ENCODE measurements around the gene ENGASE. TPM values are rescaled to one million over a fixed set of nuclear protein-coding genes. Genes with fewer than 3 reads are reported as not detected.

ENGASE gene
- total and polyA plus RNA-seq, 2 experiments from 2014 or later = 9.0 to 27.1 TPM

DNA sequence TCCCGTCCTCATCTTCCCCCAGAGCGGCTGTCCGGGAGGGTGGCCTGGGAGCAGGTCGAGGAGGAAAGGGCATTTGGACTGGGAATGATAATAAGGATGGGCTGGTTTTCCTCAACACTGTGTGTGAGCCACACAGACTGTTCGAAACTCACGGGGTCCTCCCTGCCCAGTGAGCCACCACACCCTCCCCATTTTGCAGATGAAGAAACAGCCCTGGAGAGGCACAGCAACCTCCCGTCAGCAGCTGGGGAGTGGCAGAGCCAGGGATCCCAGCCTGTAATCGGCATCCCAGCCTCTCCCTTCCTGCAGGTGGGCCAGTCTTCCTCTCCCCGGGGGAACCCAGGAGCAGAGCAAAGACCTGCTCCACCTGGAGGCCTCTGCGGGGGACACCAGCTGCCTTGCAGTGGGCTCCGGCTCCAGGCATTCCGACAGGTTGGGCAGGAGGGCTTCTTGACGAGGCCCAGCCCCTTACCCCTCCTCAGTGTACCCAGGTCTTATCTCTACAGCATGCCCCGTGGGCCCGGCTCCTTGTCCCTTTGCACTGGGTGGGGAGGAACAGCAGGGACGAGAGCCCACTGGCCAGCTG, 23.8 kb downstream of the ENGASE start:
- ATAC-seq (peak; percentile 54), DNase-seq (ENCODE audit: low spot score) (peak; percentile 60)
- Histone ChIP-seq H4K20me1 (replicated peaks; ENCODE audit: insufficient read depth) (no peaks in the 10 kb centered on the region), H3K4me1 (ENCODE audit: insufficient read depth) (peaks cover 8% of the 10 kb centered on the region; the same call in 1 of the 2 replicates), H3K4me2 (no peak overlapping the region), H3K36me3 (ENCODE audit: insufficient read depth) (no peaks in the 10 kb centered on the region), H3K79me2 (replicated peaks; ENCODE audit: insufficient read depth) (no peaks in the 10 kb centered on the region), H2AFZ (no peak overlapping the region), H3K4me3 (peak overlapping the region; percentile 41; the same call in 1 of the 2 replicates), H3K27me3 (ENCODE audit: insufficient read depth) (no peaks in the 10 kb centered on the region), H3K9me2 (ENCODE audit: insufficient read depth) (no peaks in the 10 kb centered on the region), H3K27ac (ENCODE audit: low read depth) (no peak overlapping the region), H3F3A (replicated peaks; ENCODE audit: low read depth) (no peaks in the 10 kb centered on the region)
- H3K27me3 Mint-ChIP-seq (ENCODE audit: insufficient read depth, low read depth, poor library complexity) = peaks cover 16% of the 10 kb centered on the region
- no peaks in the 10 kb centered on the region for H3K9me3 Mint-ChIP-seq
- peaks cover 12% of the 10 kb centered on the region for H3K4me1 Mint-ChIP-seq
- no peak overlapping the region for H3K27ac Mint-ChIP-seq
- no peak for TF ChIP-seq EZH2 (IDR thresholded peaks at IDR 0.05; ENCODE audit: low read depth, unreplicated experiment)
- TF ChIP-seq CREB1 (CRISPR knock-in tag; IDR thresholded peaks at IDR 0.05; ENCODE audit: low read depth) = no peak
- TF ChIP-seq, protein P1, sequence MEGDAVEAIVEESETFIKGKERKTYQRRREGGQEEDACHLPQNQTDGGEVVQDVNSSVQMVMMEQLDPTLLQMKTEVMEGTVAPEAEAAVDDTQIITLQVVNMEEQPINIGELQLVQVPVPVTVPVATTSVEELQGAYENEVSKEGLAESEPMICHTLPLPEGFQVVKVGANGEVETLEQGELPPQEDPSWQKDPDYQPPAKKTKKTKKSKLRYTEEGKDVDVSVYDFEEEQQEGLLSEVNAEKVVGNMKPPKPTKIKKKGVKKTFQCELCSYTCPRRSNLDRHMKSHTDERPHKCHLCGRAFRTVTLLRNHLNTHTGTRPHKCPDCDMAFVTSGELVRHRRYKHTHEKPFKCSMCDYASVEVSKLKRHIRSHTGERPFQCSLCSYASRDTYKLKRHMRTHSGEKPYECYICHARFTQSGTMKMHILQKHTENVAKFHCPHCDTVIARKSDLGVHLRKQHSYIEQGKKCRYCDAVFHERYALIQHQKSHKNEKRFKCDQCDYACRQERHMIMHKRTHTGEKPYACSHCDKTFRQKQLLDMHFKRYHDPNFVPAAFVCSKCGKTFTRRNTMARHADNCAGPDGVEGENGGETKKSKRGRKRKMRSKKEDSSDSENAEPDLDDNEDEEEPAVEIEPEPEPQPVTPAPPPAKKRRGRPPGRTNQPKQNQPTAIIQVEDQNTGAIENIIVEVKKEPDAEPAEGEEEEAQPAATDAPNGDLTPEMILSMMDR (conservative IDR thresholded peaks at IDR 0.05; ENCODE audit: low read depth in 2 of 2) = peak in 1 of 2 experiments; percentile 8; a peak in 1 of 4 replicates
- no peaks in the 10 kb centered on the region for H3K36me3 Mint-ChIP-seq (ENCODE audit: low read depth)
- H3K4me3 Mint-ChIP-seq = peak overlapping the region; percentile 50

DNA sequence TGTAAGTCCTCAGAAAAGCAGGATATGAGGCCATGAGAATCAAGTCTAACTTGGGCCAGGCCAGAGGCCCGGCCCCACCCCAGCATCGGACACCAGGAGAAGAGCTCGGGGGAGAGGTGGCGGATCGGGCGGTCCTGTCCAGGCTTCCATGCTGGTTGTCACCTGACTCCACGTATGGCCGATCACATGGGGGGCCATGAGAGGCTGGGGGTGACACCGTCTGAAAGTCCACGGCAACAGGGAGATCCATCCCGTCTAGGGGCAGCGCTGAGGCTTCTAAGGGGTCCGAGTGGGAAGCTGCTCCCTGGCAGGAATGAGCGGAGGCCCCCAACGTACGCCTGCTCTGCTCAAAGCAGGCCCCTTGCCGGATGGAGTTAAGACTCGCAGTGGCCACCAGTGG, 25.8 kb downstream of the ENGASE start:
- no peaks in the 10 kb centered on the region for H3K9me3 Mint-ChIP-seq
- DNase-seq (ENCODE audit: low spot score) = no peak
- ATAC-seq = no peak
- H3K4me3 Mint-ChIP-seq = no peak overlapping the region
- no peaks in the 10 kb centered on the region for H3K36me3 Mint-ChIP-seq (ENCODE audit: low read depth)
- H4K20me1 ChIP-seq (replicated peaks; ENCODE audit: insufficient read depth) = no peaks in the 10 kb centered on the region
- no peaks in the 10 kb centered on the region for H3K27me3 ChIP-seq (ENCODE audit: insufficient read depth)
- H3K4me3 ChIP-seq = no peak overlapping the region
- H3K27ac Mint-ChIP-seq = no peak overlapping the region
- H3K4me1 Mint-ChIP-seq = peaks cover 11% of the 10 kb centered on the region
- no peak overlapping the region for H3K4me2 ChIP-seq
- H3K4me1 ChIP-seq (ENCODE audit: insufficient read depth) = peaks cover 8% of the 10 kb centered on the region; the same call in 1 of the 2 replicates
- H3K36me3 ChIP-seq (ENCODE audit: insufficient read depth) = no peaks in the 10 kb centered on the region
- H3K27me3 Mint-ChIP-seq (ENCODE audit: insufficient read depth, low read depth, poor library complexity) = peaks cover 17% of the 10 kb centered on the region
- H2AFZ ChIP-seq = no peak overlapping the region
- H3K27ac ChIP-seq (ENCODE audit: low read depth) = no peak overlapping the region
- H3F3A ChIP-seq (replicated peaks; ENCODE audit: low read depth) = no peaks in the 10 kb centered on the region
- no peaks in the 10 kb centered on the region for H3K79me2 ChIP-seq (replicated peaks; ENCODE audit: insufficient read depth)
- H3K9me2 ChIP-seq (ENCODE audit: insufficient read depth) = no peaks in the 10 kb centered on the region
- TF ChIP-seq, protein P2, sequence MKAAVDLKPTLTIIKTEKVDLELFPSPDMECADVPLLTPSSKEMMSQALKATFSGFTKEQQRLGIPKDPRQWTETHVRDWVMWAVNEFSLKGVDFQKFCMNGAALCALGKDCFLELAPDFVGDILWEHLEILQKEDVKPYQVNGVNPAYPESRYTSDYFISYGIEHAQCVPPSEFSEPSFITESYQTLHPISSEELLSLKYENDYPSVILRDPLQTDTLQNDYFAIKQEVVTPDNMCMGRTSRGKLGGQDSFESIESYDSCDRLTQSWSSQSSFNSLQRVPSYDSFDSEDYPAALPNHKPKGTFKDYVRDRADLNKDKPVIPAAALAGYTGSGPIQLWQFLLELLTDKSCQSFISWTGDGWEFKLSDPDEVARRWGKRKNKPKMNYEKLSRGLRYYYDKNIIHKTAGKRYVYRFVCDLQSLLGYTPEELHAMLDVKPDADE (IDR thresholded peaks at IDR 0.05) = no peak
- TF ChIP-seq ZNF331 (CRISPR knock-in tag; IDR thresholded peaks at IDR 0.05; ENCODE audit: low read depth) (no peak), NANOG (IDR thresholded peaks at IDR 0.05; ENCODE audit: borderline replicate concordance) (no peak), EZH2 (IDR thresholded peaks at IDR 0.05; ENCODE audit: low read depth, unreplicated experiment) (no peak), JUNB (IDR thresholded peaks at IDR 0.05; ENCODE audit: unreplicated experiment) (no peak), ZNF114 (CRISPR knock-in tag; IDR thresholded peaks at IDR 0.05) (no peak), EZH2phosphoT487 (IDR thresholded peaks at IDR 0.05; ENCODE audit: unreplicated experiment) (no peak), STAT1 (IDR thresholded peaks at IDR 0.05; ENCODE audit: unreplicated experiment) (no peak), CREB1 (CRISPR knock-in tag; IDR thresholded peaks at IDR 0.05; ENCODE audit: low read depth) (no peak), POLR2AphosphoS5 (IDR thresholded peaks at IDR 0.05; ENCODE audit: low read depth) (no peak)
- TF ChIP-seq, protein P1 (conservative IDR thresholded peaks at IDR 0.05; ENCODE audit: low read depth in 2 of 2) = no peak
- TF ChIP-seq, protein P3, sequence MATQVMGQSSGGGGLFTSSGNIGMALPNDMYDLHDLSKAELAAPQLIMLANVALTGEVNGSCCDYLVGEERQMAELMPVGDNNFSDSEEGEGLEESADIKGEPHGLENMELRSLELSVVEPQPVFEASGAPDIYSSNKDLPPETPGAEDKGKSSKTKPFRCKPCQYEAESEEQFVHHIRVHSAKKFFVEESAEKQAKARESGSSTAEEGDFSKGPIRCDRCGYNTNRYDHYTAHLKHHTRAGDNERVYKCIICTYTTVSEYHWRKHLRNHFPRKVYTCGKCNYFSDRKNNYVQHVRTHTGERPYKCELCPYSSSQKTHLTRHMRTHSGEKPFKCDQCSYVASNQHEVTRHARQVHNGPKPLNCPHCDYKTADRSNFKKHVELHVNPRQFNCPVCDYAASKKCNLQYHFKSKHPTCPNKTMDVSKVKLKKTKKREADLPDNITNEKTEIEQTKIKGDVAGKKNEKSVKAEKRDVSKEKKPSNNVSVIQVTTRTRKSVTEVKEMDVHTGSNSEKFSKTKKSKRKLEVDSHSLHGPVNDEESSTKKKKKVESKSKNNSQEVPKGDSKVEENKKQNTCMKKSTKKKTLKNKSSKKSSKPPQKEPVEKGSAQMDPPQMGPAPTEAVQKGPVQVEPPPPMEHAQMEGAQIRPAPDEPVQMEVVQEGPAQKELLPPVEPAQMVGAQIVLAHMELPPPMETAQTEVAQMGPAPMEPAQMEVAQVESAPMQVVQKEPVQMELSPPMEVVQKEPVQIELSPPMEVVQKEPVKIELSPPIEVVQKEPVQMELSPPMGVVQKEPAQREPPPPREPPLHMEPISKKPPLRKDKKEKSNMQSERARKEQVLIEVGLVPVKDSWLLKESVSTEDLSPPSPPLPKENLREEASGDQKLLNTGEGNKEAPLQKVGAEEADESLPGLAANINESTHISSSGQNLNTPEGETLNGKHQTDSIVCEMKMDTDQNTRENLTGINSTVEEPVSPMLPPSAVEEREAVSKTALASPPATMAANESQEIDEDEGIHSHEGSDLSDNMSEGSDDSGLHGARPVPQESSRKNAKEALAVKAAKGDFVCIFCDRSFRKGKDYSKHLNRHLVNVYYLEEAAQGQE (IDR thresholded peaks at IDR 0.05; ENCODE audit: unreplicated experiment) = no peak

Measured in GM23338 (cell line).